Measurements from ENCODE around the gene NLE1.

NLE1 gene

GRCh38 chr17:35155246-35155645 is 13.1 kb upstream of the NLE1 start:
- TF ChIP-seq REST (IDR thresholded peaks at IDR 0.05; ENCODE audit: insufficient read depth in 1 of 2, low read depth in 2 of 2, low read length in 2 of 2) = no peak
- TF ChIP-seq FOXP2 (optimal IDR thresholded peaks at IDR 0.05; ENCODE audit: borderline replicate concordance, extremely low read depth, extremely low read length, insufficient read depth) = no peak
- TF ChIP-seq SIN3A (IDR thresholded peaks at IDR 0.05; ENCODE audit: borderline replicate concordance, insufficient read depth, low read length) = no peak
- no peak for TF ChIP-seq TAF1 (IDR thresholded peaks at IDR 0.05; ENCODE audit: borderline replicate concordance, insufficient read depth, low read length)
- no peak for TF ChIP-seq POLR2AphosphoS5 (IDR thresholded peaks at IDR 0.05; ENCODE audit: low read depth, low read length)

GRCh38 chr17:35154196-35155165 is 12.4 kb upstream of the NLE1 start:
- TF ChIP-seq SIN3A (IDR thresholded peaks at IDR 0.05; ENCODE audit: borderline replicate concordance, insufficient read depth, low read length) = no peak
- no peak for TF ChIP-seq TAF1 (IDR thresholded peaks at IDR 0.05; ENCODE audit: borderline replicate concordance, insufficient read depth, low read length)
- TF ChIP-seq FOXP2 (optimal IDR thresholded peaks at IDR 0.05; ENCODE audit: borderline replicate concordance, extremely low read depth, extremely low read length, insufficient read depth) = no peak
- no peak for TF ChIP-seq POLR2AphosphoS5 (IDR thresholded peaks at IDR 0.05; ENCODE audit: low read depth, low read length)
- no peak for TF ChIP-seq REST (IDR thresholded peaks at IDR 0.05; ENCODE audit: insufficient read depth in 1 of 2, low read depth in 2 of 2, low read length in 2 of 2)

- TF ChIP-seq TAF1 (IDR thresholded peaks at IDR 0.05; ENCODE audit: borderline replicate concordance, insufficient read depth, low read length) (no peak), FOXP2 (optimal IDR thresholded peaks at IDR 0.05; ENCODE audit: borderline replicate concordance, extremely low read depth, extremely low read length, insufficient read depth) (no peak), SIN3A (IDR thresholded peaks at IDR 0.05; ENCODE audit: borderline replicate concordance, insufficient read depth, low read length) (no peak), REST (IDR thresholded peaks at IDR 0.05; ENCODE audit: insufficient read depth in 1 of 2, low read depth in 2 of 2, low read length in 2 of 2) (no peak), POLR2AphosphoS5 (IDR thresholded peaks at IDR 0.05; ENCODE audit: low read depth, low read length) (no peak)
Measured at GRCh38 chr17:35152421-35153140, 10.5 kb upstream of the NLE1 start.

GRCh38 chr17:35149941-35150340 is 7.8 kb upstream of the NLE1 start:
- no peak for TF ChIP-seq POLR2AphosphoS5 (IDR thresholded peaks at IDR 0.05; ENCODE audit: low read depth, low read length)
- TF ChIP-seq REST (IDR thresholded peaks at IDR 0.05; ENCODE audit: insufficient read depth in 1 of 2, low read depth in 2 of 2, low read length in 2 of 2) = no peak
- no peak for TF ChIP-seq SIN3A (IDR thresholded peaks at IDR 0.05; ENCODE audit: borderline replicate concordance, insufficient read depth, low read length)
- no peak for TF ChIP-seq TAF1 (IDR thresholded peaks at IDR 0.05; ENCODE audit: borderline replicate concordance, insufficient read depth, low read length)
